PC-3 (cell line): Measurements from ENCODE around the gene SLC11A2.

Source experiments
- EZH2 ChIP-seq: fragments of 300-600 bp; sonication (generic); IDR thresholded peaks from one replicate; pipeline ENCODE4 v1.6.1; 2017; ENCODE audit warnings: antibody characterized with exemption, mild to moderate bottlenecking, low read length; ENCODE audit not compliant: unreplicated experiment
- TF ChIP-seq, protein P1 (sequence below): fragments of 300-600 bp; sonication (generic); conservative IDR thresholded peaks from 2 replicates; pipeline ENCODE4 v1.5.1; 2017; ENCODE audit warnings: antibody characterized with exemption, low read depth, mild to moderate bottlenecking, low read length

DNA sequence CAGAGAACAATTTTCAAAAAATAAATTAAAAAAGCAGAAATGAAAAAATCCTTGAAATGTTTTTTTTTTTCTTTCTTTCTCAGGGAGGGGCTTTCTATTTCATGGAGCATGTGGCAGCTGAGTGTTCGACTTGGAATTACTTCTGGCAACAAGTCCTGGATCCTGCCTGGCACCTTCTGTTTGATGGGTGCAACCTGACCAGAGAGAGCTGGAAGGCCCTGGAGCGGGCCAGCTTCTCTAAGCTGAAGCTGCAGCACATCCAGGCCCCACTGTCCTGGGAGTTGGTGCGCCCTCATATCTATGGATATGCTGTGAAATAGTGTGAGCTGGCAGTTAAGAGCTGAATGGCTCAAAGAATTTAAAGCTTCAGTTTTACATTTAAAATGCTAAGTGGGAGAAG lies 96.4 kb downstream of the SLC11A2 start:
- TF ChIP-seq, protein P1, sequence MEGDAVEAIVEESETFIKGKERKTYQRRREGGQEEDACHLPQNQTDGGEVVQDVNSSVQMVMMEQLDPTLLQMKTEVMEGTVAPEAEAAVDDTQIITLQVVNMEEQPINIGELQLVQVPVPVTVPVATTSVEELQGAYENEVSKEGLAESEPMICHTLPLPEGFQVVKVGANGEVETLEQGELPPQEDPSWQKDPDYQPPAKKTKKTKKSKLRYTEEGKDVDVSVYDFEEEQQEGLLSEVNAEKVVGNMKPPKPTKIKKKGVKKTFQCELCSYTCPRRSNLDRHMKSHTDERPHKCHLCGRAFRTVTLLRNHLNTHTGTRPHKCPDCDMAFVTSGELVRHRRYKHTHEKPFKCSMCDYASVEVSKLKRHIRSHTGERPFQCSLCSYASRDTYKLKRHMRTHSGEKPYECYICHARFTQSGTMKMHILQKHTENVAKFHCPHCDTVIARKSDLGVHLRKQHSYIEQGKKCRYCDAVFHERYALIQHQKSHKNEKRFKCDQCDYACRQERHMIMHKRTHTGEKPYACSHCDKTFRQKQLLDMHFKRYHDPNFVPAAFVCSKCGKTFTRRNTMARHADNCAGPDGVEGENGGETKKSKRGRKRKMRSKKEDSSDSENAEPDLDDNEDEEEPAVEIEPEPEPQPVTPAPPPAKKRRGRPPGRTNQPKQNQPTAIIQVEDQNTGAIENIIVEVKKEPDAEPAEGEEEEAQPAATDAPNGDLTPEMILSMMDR = no peak
- no peak for TF ChIP-seq EZH2
